Pulmonary artery endothelial cell (primary cell): ENCODE results near the gene MORF4L2. TPM values are rescaled to one million over a fixed set of nuclear protein-coding genes. Genes with fewer than 3 reads are reported as not detected.

Experiments used
- DNase-seq: peaks from one replicate; pipeline ENCODE4 v3.0.0-alpha.2; 2011; ENCODE audit warnings: low read depth, low spot score
- total RNA-seq: library from RNA; depleted of rRNA; stranded (reverse); fragments of >200 nt; gene quantifications from 2 replicates; pipeline ENCODE4 v1.2.3, GENCODE V29; 2014

Gene MORF4L2
- 583 and 695 TPM in 2 replicates for total RNA-seq

GRCh38 chrX:103686199-103687072 is at the start of gene MORF4L2:
TSS of gene MORF4L2 (minus strand) at chrX:103686699. CDS start at chrX:103677027, 9,672 bp downstream.
- peak; percentile 95 for DNase-seq

- DNase-seq, result no peak
Measured at GRCh38 chrX:103734125-103734760, 47.7 kb upstream of the MORF4L2 start.

- DNase-seq, result no peak
Measured at GRCh38 chrX:103733017-103733416, 46.5 kb upstream of the MORF4L2 start.

GRCh38 chrX:103730796-103731493 is 44.4 kb upstream of the MORF4L2 start:
- peak; percentile 48 for DNase-seq

GRCh38 chrX:103730147-103730795 is 43.8 kb upstream of the MORF4L2 start:
- no peak for DNase-seq

- DNase-seq, result no peak
Measured at GRCh38 chrX:103729015-103729414, 42.5 kb upstream of the MORF4L2 start.

- DNase-seq, result no peak
Measured at GRCh38 chrX:103727115-103727514, 40.6 kb upstream of the MORF4L2 start.

- no peak for DNase-seq
Measured at GRCh38 chrX:103726477-103726876, 40.0 kb upstream of the MORF4L2 start.

GRCh38 chrX:103722505-103722904 is 36.0 kb upstream of the MORF4L2 start:
- DNase-seq, result no peak

GRCh38 chrX:103718120-103718519 is 31.6 kb upstream of the MORF4L2 start:
- DNase-seq, result no peak

GRCh38 chrX:103716962-103717361 is 30.5 kb upstream of the MORF4L2 start:
- DNase-seq, result no peak

GRCh38 chrX:103710609-103711008 is 24.1 kb upstream of the MORF4L2 start, which contains the start of gene TMEM31:
TSS of gene TMEM31 (plus strand) at chrX:103710909. CDS start at chrX:103712259, 1,350 bp downstream.
- DNase-seq, result no peak

- no peak for DNase-seq
Measured at GRCh38 chrX:103704863-103705262, 18.4 kb upstream of the MORF4L2 start.

- no peak for DNase-seq
Measured at GRCh38 chrX:103699243-103699642, 12.7 kb upstream of the MORF4L2 start.

GRCh38 chrX:103697687-103698086 is 11.2 kb upstream of the MORF4L2 start:
- DNase-seq, result no peak

GRCh38 chrX:103691059-103691458 is 4.6 kb upstream of the MORF4L2 start:
- no peak for DNase-seq

GRCh38 chrX:103688946-103689345 is 2.4 kb upstream of the MORF4L2 start:
- DNase-seq, result no peak

- DNase-seq, result peak; percentile 47
Measured at GRCh38 chrX:103687696-103688201, 1.2 kb upstream of the MORF4L2 start.

- DNase-seq, result no peak
Measured at GRCh38 chrX:103687073-103687695, 685 bp upstream of the MORF4L2 start.

GRCh38 chrX:103685396-103685795 is 1.1 kb downstream of the MORF4L2 start:
- DNase-seq, result no peak

- no peak for DNase-seq
Measured at GRCh38 chrX:103681443-103681842, 5.1 kb downstream of the MORF4L2 start.
